Neural cell (in vitro differentiated cells): Measurements from ENCODE around the gene KLK11.

Source experiments
- CTCF ChIP-seq: fragments of 450-650 bp; IDR thresholded peaks from 2 replicates; pipeline ENCODE4 v1.5.1; 2014; ENCODE audit warnings: antibody characterized with exemption, mild to moderate bottlenecking, moderate library complexity; ENCODE audit not compliant: poor library complexity, severe bottlenecking
- EZH2 ChIP-seq: fragments of 200-600, 300-800 bp; shearing (Covaris generic), sonication (generic); IDR thresholded peaks from 2 replicates; pipeline ENCODE4 v1.6.1; 2014; ENCODE audit warnings: antibody characterized with exemption, low read length, borderline replicate concordance, mild to moderate bottlenecking; ENCODE audit not compliant: insufficient read depth, poor library complexity, severe bottlenecking
- REST ChIP-seq: IDR thresholded peaks from 2 replicates; pipeline ENCODE4 v1.6.1; 2012; ENCODE audit warnings: borderline replicate concordance

DNA sequence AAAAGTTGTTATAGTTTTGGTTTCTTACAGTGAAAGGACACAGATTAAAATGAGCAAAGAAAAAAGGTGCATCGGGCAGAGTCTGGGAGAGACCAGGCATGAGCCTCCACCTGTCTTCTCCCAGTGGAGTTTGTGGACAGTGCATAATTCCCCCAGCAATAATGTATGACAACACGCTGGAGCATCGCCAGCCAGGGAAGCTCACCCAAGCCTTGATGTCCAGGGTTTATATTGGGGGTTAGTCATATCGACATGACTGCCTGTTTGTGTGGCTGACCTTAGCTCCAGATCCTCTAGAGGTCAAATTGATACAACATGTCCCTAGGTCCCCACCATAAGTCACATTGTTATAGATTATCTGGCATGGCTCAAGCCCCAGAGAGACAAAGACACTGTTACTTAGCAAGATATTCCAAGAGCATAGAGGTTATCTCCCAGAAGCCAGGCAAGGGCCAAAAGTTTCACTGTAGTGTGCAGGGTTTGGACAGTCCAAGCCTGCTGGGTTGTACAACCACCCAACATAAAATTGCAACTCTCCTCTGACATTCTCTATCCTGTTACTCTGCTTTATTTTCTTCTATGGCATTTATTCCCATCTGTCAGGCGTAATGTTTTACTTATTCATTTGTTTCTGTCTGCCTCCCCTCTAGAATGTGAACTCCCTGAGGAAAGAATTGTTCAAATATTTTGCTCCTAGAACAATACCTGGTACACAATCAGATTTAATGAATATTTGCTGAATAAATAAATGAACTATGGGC lies 44.1 kb upstream of the KLK11 start:
- no peak for TF ChIP-seq REST
- no peak for TF ChIP-seq EZH2
- no peak for TF ChIP-seq CTCF
